ENCODE data around the gene GSX2.

The GSX2 gene

GRCh38 chr4:54146139-54146538 lies 46.2 kb downstream of the GSX2 start:
- TF ChIP-seq RAD21 (IDR thresholded peaks at IDR 0.05; ENCODE audit: low read depth), result no peak
- no peak for TF ChIP-seq TCF12 (IDR thresholded peaks at IDR 0.05; ENCODE audit: low read depth)
- no peak for TF ChIP-seq ZBTB7A (IDR thresholded peaks at IDR 0.05; ENCODE audit: low read depth)
- no peak for TF ChIP-seq YY1 (IDR thresholded peaks at IDR 0.05; ENCODE audit: low read depth)
- TF ChIP-seq FOXM1 (IDR thresholded peaks at IDR 0.05; ENCODE audit: borderline replicate concordance, low read depth), result no peak
- TF ChIP-seq, protein P1, sequence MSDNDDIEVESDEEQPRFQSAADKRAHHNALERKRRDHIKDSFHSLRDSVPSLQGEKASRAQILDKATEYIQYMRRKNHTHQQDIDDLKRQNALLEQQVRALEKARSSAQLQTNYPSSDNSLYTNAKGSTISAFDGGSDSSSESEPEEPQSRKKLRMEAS (IDR thresholded peaks at IDR 0.05), result no peak

DNA sequence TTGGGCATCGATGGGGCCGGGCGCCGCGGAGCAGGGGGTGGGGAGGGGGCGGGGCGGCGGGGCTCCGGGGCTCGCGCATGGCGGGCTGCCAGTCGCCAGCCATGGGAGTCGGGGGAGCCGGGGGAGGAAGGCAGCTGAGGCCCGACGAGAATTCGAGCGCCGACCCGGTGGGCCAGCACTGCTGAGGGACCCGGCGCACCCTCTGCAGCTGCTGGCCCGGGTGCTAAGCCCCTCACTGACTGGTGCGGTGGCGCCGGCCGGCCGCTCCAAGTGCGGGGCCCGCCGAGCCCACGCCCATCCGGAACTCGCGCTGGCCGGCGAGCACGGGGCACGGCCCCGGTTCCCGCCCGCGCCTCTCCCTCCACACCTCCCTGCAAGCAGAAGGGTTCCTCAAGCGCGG lies 49.4 kb downstream of the GSX2 start:
- no peak for TF ChIP-seq FOXM1 (IDR thresholded peaks at IDR 0.05; ENCODE audit: borderline replicate concordance, low read depth)
- no peak for TF ChIP-seq TCF12 (IDR thresholded peaks at IDR 0.05; ENCODE audit: low read depth)
- TF ChIP-seq EP300 (IDR thresholded peaks at IDR 0.05; ENCODE audit: borderline replicate concordance), result no peak
- TF ChIP-seq TEAD4 (IDR thresholded peaks at IDR 0.05), result no peak
- no peak for TF ChIP-seq USF1 (IDR thresholded peaks at IDR 0.05)
- TF ChIP-seq YY1 (IDR thresholded peaks at IDR 0.05; ENCODE audit: low read depth), result no peak
- TF ChIP-seq REST (IDR thresholded peaks at IDR 0.05; ENCODE audit: low read depth), result no peak
- TF ChIP-seq CEBPB (IDR thresholded peaks at IDR 0.05), result no peak
- TF ChIP-seq, protein P1 (IDR thresholded peaks at IDR 0.05), result no peak
- TF ChIP-seq EGR1 (IDR thresholded peaks at IDR 0.05), result no peak
- TF ChIP-seq TAF1 (IDR thresholded peaks at IDR 0.05; ENCODE audit: low read depth), result no peak
- TF ChIP-seq NFIC (IDR thresholded peaks at IDR 0.05), result no peak
- no peak for TF ChIP-seq CREB1 (IDR thresholded peaks at IDR 0.05; ENCODE audit: low read depth)
- no peak for TF ChIP-seq RAD21 (IDR thresholded peaks at IDR 0.05; ENCODE audit: low read depth)

Data from Ishikawa (cell line).